Memory B cell (primary cell): ENCODE measurements around the gene ATRNL1.
"Not testable (repeated sequence)": the region's sequence is repeated elsewhere in the genome, so short reads cannot be mapped to it uniquely, and the experiment has no call there.

Experiments used
- ATAC-seq: fragments of 150-1000 bp; cut with Tn5 transposase; 2 replicates; pipeline ENCODE4 v1.10.0; 2021; ENCODE audit warnings: low read depth, mild to moderate bottlenecking, moderate library complexity
- DNase-seq, 2 donors: peaks; one replicate each; pipeline ENCODE4 v3.0.0; 2022; ENCODE audit warnings: low spot score in 2 of 2
- H3K27ac Mint-ChIP-seq: one replicate; pipeline ENCODE4 v1.8.0; 2022; ENCODE audit warnings: mild to moderate bottlenecking, moderate library complexity, mixed read lengths
- H3K27me3 Mint-ChIP-seq: one replicate; pipeline ENCODE4 v1.8.0; 2022; ENCODE audit warnings: mixed read lengths
- H3K36me3 Mint-ChIP-seq: one replicate; pipeline ENCODE4 v1.8.0; 2022; ENCODE audit warnings: mild to moderate bottlenecking, mixed read lengths
- H3K4me1 Mint-ChIP-seq: one replicate; pipeline ENCODE4 v1.8.0; 2022; ENCODE audit warnings: mixed read lengths
- H3K4me3 Mint-ChIP-seq: one replicate; pipeline ENCODE4 v1.8.0; 2022; ENCODE audit warnings: mild to moderate bottlenecking, moderate library complexity, mixed read lengths
- H3K9me3 Mint-ChIP-seq: one replicate; pipeline ENCODE4 v1.8.0; 2022; ENCODE audit warnings: mixed read lengths

ATRNL1 gene

GRCh38 chr10:115665549-115665948, 572.4 kb downstream of the ATRNL1 start:
- DNase-seq (no peak), ATAC-seq (no peak)
- H3K27me3 Mint-ChIP-seq, result no peaks in the 10 kb centered on the region
- no peaks in the 10 kb centered on the region for H3K9me3 Mint-ChIP-seq
- no peak overlapping the region for H3K27ac Mint-ChIP-seq
- no peak overlapping the region for H3K4me3 Mint-ChIP-seq
- no peaks in the 10 kb centered on the region for H3K4me1 Mint-ChIP-seq
- no peaks in the 10 kb centered on the region for H3K36me3 Mint-ChIP-seq

DNA sequence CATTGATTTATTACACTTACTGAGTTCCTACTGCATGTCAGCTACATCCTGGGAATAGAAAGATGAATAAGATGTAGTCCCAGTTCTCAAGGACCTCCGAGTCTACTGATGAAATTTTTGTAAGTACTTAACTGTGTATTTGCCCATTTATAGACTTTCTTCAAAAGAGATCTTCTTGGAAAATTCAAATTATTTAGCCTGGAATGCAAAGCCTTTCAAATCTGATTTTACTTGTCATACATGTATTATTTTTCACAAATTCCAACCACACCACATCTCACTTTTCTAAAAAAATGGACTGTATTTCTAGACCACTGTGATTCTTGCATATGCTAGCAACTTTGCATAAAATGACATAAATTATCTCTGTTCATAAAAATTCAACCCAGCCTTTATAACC, 581.3 kb downstream of the ATRNL1 start:
- ATAC-seq, result no peak
- DNase-seq, result no peak
- H3K4me1 Mint-ChIP-seq, result no peaks in the 10 kb centered on the region
- H3K27me3 Mint-ChIP-seq, result no peaks in the 10 kb centered on the region
- H3K4me3 Mint-ChIP-seq, result no peak overlapping the region
- no peaks in the 10 kb centered on the region for H3K36me3 Mint-ChIP-seq
- no peak overlapping the region for H3K27ac Mint-ChIP-seq
- H3K9me3 Mint-ChIP-seq, result peaks cover 6% of the 10 kb centered on the region

- no peak overlapping the region for H3K27ac Mint-ChIP-seq
Observed at GRCh38 chr10:115696747-115697146, 603.6 kb downstream of the ATRNL1 start.

DNA sequence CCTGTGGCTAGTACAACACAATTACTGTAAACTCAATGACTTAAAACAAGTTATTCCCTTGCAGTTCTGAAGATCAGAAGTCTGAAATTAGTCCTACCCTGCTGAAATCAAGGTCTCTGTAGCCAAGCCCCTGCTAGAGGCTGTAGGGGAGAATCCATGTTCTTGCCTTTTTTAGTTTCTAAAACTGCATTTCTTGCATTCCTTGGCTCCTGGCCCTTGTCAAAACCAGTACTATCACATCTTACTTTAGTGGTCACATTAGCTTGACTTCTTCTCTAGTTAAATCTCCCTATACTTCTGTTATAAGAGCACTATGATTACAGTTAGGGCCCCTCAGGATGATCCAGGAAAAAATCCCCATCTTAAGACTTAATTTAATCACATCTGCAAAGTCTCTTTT, 612.9 kb downstream of the ATRNL1 start:
- Mint-ChIP-seq H3K27me3 (no peaks in the 10 kb centered on the region), H3K27ac (no peak overlapping the region), H3K4me1 (no peaks in the 10 kb centered on the region), H3K4me3 (no peak overlapping the region), H3K36me3 (no peaks in the 10 kb centered on the region), H3K9me3 (peaks cover 2% of the 10 kb centered on the region)
- no peak for DNase-seq
- no peak for ATAC-seq

More at GRCh38 chr10:115696747-115697146, 603.6 kb downstream of the ATRNL1 start:
- H3K27me3 Mint-ChIP-seq, result no peaks in the 10 kb centered on the region
- DNase-seq, result no peak
- no peak overlapping the region for H3K4me3 Mint-ChIP-seq
- peaks cover 2% of the 10 kb centered on the region for H3K9me3 Mint-ChIP-seq
- ATAC-seq, result no peak
- no peaks in the 10 kb centered on the region for H3K4me1 Mint-ChIP-seq
- no peaks in the 10 kb centered on the region for H3K36me3 Mint-ChIP-seq

DNA sequence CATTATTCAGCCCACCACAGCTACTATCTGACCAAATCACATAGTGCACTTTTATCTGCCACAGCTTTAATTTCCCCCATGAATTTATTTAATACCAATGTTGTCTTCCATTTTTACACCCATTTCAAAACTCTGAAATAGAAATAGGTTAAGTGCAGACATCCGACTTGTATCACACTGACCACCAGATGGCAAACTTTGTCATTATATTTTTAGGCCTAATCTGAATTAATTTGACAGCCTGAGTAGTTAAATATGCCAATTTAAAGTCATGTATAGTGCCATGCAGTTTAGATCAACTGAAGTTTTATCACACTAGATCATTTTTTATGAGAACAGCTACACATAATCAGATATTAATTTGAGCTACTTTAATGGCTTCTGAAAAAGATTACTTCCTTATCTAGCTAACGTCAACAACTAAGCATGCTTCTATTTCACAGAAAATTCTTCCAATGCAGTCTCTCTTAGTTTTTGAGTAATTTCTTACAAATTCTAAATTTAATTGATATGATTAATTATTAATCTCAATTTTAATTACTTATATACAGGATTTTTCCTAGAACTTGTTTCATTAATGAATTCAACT, 613.4 kb downstream of the ATRNL1 start:
- no peak overlapping the region for H3K4me3 Mint-ChIP-seq
- no peak for ATAC-seq
- no peaks in the 10 kb centered on the region for H3K36me3 Mint-ChIP-seq
- H3K9me3 Mint-ChIP-seq, result peaks cover 2% of the 10 kb centered on the region
- H3K27me3 Mint-ChIP-seq, result no peaks in the 10 kb centered on the region
- no peak for DNase-seq
- H3K27ac Mint-ChIP-seq, result no peak overlapping the region
- no peaks in the 10 kb centered on the region for H3K4me1 Mint-ChIP-seq

DNA sequence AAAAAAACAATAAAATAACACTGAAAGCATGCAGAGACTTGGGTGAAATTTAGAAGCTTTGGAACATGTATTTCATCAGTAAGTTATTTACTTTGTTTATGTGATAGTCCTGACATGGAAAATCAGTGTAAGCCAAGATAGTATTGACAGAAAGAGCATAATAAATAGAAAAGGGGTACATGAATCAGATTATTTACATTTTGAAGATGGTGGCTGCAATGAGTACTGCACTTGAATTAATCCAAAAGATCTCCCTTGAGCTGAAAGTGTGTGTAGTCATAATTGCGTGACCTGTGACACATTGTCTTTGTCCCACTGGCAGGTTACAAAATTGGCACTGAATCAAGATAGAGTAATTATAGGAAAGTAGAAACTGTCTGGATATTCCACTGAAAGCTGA, 617.0 kb downstream of the ATRNL1 start:
- Mint-ChIP-seq H3K4me1 (no peaks in the 10 kb centered on the region), H3K4me3 (no peak overlapping the region), H3K27ac (no peak overlapping the region), H3K27me3 (no peaks in the 10 kb centered on the region), H3K36me3 (no peaks in the 10 kb centered on the region), H3K9me3 (peaks cover 2% of the 10 kb centered on the region)
- ATAC-seq (no peak), DNase-seq (no peak)

GRCh38 chr10:115711306-115711705, 618.1 kb downstream of the ATRNL1 start:
- Mint-ChIP-seq H3K9me3 (peaks cover 2% of the 10 kb centered on the region), H3K4me1 (no peaks in the 10 kb centered on the region), H3K27ac (no peak overlapping the region), H3K27me3 (no peaks in the 10 kb centered on the region), H3K36me3 (no peaks in the 10 kb centered on the region), H3K4me3 (no peak overlapping the region)
- ATAC-seq (no peak), DNase-seq (no peak)

GRCh38 chr10:115720121-115720520, 627.0 kb downstream of the ATRNL1 start:
- no peak overlapping the region for H3K27ac Mint-ChIP-seq
- DNase-seq, result no peak
- peaks cover 2% of the 10 kb centered on the region for H3K9me3 Mint-ChIP-seq
- H3K27me3 Mint-ChIP-seq, result no peaks in the 10 kb centered on the region
- H3K4me3 Mint-ChIP-seq, result no peak overlapping the region
- H3K4me1 Mint-ChIP-seq, result no peaks in the 10 kb centered on the region
- ATAC-seq, result no peak
- no peaks in the 10 kb centered on the region for H3K36me3 Mint-ChIP-seq

GRCh38 chr10:115727129-115727528, 634.0 kb downstream of the ATRNL1 start:
- Mint-ChIP-seq H3K4me3 (no peak overlapping the region), H3K4me1 (no peaks in the 10 kb centered on the region), H3K36me3 (no peaks in the 10 kb centered on the region), H3K27ac (no peak overlapping the region), H3K27me3 (no peaks in the 10 kb centered on the region), H3K9me3 (peaks cover 2% of the 10 kb centered on the region)
- DNase-seq (no peak), ATAC-seq (no peak)

DNA sequence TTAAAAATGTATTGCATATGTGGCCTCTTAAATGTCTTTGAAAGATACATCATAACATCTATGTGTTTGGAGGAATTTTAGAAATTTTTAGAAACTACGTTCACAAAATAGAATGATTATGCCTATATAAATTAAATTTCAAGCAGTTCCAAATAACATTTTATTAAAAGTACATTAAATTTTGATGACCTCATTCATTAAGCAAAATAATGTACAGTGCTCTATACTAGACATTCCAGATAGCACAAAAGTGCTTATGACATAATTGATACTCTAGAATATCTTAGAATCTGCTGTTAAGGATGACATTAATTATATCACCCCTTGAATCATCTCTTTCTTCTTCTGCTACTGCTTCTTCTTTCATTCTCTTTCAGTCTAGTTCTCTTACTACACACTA, 650.9 kb downstream of the ATRNL1 start:
- peaks cover 1% of the 10 kb centered on the region for H3K9me3 Mint-ChIP-seq
- H3K36me3 Mint-ChIP-seq, result no peaks in the 10 kb centered on the region
- no peaks in the 10 kb centered on the region for H3K4me1 Mint-ChIP-seq
- DNase-seq, result no peak
- H3K27me3 Mint-ChIP-seq, result no peaks in the 10 kb centered on the region
- no peak overlapping the region for H3K27ac Mint-ChIP-seq
- ATAC-seq, result no peak
- no peak overlapping the region for H3K4me3 Mint-ChIP-seq

DNA sequence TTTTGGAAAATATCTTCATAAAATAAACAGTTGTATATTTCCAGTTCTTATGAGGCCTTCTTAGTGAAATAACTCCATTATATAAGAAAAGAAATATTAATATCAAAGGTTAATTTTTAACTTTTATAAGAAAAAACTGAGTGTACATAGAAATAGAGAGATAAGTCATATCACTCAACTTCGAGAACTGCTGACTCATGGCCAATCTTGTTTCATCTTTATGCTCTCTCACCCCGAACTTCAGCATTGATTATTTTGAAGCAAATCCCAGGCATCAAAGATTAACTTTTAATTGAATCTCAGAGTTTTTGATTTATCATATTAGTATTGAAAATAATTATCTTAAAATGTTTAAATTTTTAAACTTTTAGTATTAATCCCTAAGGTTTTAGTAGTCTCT, 652.8 kb downstream of the ATRNL1 start:
- Mint-ChIP-seq H3K4me3 (no peak overlapping the region), H3K4me1 (no peaks in the 10 kb centered on the region), H3K27ac (no peak overlapping the region), H3K27me3 (no peaks in the 10 kb centered on the region), H3K36me3 (no peaks in the 10 kb centered on the region), H3K9me3 (peaks cover 1% of the 10 kb centered on the region)
- ATAC-seq (no peak), DNase-seq (no peak)

GRCh38 chr10:115747811-115748210, 654.6 kb downstream of the ATRNL1 start:
- Mint-ChIP-seq H3K27me3 (no peaks in the 10 kb centered on the region), H3K4me1 (no peaks in the 10 kb centered on the region), H3K9me3 (peaks cover 1% of the 10 kb centered on the region), H3K27ac (no peak overlapping the region), H3K4me3 (no peak overlapping the region), H3K36me3 (no peaks in the 10 kb centered on the region)
- no peak for DNase-seq
- no peak for ATAC-seq

DNA sequence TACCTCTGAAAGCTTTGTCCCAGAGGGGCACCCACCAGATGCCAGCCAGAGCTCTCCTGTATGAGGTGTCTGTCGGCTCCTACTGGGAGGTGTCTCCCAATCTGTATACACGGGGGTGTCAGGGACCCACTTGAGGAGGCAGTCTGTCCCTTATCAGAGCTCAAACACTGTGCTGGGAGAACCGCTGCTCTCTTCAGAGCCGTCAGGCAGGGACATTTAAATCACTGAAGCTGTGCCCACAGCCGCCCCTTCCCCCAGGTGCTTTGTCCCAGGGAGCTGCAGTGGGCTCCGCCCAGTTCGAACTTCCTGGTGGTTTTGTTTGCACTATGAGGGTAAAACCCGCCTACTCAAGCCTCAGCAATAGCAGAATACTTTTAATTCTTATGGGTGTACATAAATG, 665.3 kb downstream of the ATRNL1 start:
- not testable (repeated sequence) for H3K4me1 Mint-ChIP-seq, DNase-seq, H3K36me3 Mint-ChIP-seq, H3K27ac Mint-ChIP-seq, H3K27me3 Mint-ChIP-seq, ATAC-seq, H3K4me3 Mint-ChIP-seq
- peaks cover 14% of the 10 kb centered on the region for H3K9me3 Mint-ChIP-seq

GRCh38 chr10:115760131-115760530, 667.0 kb downstream of the ATRNL1 start:
- peaks cover 13% of the 10 kb centered on the region for H3K9me3 Mint-ChIP-seq
- H3K27me3 Mint-ChIP-seq, result no peaks in the 10 kb centered on the region
- DNase-seq, result no peak
- H3K4me1 Mint-ChIP-seq, result no peaks in the 10 kb centered on the region
- no peaks in the 10 kb centered on the region for H3K36me3 Mint-ChIP-seq
- no peak for ATAC-seq
- no peak overlapping the region for H3K4me3 Mint-ChIP-seq
- no peak overlapping the region for H3K27ac Mint-ChIP-seq

DNA sequence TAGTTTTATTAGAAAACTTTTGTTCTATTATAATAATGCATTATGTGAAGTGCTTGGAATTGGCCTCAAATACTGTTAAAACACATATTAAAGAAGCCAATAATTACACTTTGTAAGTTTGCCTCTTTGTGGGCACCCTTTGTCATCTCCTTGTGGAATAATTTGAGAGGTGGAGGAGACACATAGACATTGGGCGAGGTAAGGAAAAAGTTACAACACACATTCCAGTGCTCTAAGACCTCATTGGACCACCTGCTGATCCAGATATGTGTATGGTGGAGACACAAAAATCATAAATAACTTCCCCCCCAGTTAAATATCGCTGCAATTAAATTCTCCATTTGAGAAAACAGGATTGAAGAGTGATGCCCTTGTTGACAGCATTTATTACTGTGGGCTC, 668.0 kb downstream of the ATRNL1 start:
- ATAC-seq, result no peak
- DNase-seq, result no peak
- Mint-ChIP-seq H3K27me3 (no peaks in the 10 kb centered on the region), H3K9me3 (peaks cover 10% of the 10 kb centered on the region), H3K36me3 (no peaks in the 10 kb centered on the region), H3K4me1 (no peaks in the 10 kb centered on the region), H3K27ac (no peak overlapping the region), H3K4me3 (no peak overlapping the region)
